HG03066 (cell line): Measurements from ENCODE around the gene CENPO.

ENCODE experiments used
- ATAC-seq: cut with Tn5 transposase; IDR thresholded peaks from one replicate; pipeline ENCODE4 v1.9.1; 2021; ENCODE audit warnings: low read depth; ENCODE audit not compliant: unreplicated experiment

The CENPO gene

DNA sequence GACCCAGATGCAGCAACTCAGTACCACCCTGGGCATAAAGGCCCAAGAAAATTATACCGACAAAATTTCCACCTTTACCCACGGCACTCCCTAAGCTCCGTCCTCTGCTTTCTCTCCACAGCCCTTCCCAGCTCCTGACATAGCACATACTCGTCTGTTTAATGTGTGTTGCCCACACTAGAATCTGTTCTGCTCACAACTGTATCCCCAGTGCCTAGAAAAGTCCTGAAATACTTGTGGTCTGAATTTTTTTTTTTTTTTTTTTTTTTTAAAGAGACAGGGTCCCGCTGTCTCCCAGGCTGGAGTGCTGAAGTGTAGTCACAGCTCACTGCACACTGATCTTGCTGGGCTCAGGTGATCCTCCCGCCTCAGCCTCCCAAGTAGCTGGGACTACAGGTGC is 64.5 kb downstream of the CENPO start:
- ATAC-seq: no peak

DNA sequence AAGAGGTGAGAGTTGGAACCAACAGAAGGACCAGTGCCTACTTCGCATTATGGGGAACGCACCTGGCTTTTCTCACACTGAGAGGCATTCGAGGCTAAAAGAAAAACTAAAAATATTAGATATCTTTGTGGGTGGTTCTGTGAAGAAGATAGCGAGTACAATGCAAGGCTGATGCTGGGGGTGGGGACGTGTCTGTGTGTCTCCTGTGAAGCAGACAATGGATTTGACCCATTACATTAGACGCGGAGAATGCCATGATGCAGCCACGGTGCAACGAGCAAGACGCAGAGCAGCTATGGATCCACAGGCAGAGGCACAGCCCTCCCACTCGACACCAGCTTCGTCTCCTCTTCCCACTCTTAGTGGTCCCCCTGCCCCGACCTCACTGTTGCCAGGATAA is 65.8 kb downstream of the CENPO start:
- no peak for ATAC-seq

DNA sequence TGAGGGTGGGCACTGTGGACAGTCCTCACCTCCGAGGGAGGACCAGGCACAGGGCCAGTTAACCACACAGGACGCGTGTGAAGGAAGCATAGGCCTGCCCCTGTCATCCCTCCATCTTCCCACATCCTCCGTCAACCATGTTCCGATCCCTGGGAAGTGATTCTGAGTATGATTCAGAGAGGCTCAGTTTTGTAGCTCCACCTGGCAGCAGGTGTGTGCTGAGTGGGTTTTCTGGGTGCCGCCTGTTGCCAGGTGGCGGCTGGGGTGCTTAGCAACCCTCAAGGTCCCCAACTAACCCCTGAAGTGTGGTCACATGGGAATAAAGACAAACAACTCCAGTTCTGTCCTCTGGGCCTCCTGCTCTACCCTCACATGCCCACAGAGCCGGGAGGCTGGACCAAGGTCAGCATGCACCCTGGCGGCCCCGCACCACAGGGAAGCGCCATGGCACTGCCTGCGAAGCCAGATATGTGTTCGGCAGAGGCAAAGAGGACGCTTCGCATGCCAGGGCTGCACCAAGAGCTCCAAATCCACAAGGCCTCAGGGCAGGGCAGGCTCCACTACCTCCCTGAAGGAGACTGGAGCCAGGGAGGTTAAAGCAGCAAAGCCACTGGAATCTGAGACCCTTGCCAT is 66.9 kb downstream of the CENPO start:
- ATAC-seq: no peak

DNA sequence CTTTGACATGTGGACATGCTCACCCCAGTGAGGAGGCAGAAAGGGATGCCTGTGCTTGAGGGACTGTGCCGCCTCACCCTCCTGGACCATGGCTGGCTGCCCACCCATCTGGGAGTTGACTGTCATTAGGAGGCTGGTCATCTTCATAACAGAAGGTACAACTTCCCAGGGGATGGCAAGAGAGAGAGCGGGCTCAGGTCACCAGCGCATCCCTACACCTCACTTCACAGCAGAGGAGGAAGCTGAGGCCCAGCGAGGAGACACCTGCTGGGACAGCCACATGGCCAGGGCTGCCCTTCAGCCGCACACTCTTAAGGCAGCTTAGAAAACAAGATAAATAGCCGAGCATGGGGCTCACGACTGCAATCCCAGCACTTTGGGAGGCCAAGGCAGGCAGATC is 67.4 kb downstream of the CENPO start:
- no peak for ATAC-seq

DNA sequence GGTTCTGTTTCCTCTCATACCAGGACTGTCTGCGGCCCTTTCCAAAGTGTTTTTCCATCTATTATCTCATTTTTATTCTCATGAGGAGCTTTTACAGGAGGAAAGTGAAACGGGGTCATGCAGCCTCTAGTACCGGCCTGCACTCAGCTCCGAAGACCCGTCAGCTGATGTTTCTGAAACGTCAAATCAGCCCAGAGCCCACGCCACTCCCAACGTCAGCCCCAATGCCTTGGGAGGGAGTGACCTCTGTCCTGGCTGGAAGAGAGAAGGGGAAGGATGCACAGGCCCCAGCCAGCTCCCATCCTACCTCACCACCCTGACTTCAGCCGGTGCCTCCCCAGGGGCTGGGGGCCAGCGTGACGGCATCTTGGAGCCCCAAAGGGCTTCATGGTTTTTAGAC is 68.3 kb downstream of the CENPO start:
- no peak for ATAC-seq

DNA sequence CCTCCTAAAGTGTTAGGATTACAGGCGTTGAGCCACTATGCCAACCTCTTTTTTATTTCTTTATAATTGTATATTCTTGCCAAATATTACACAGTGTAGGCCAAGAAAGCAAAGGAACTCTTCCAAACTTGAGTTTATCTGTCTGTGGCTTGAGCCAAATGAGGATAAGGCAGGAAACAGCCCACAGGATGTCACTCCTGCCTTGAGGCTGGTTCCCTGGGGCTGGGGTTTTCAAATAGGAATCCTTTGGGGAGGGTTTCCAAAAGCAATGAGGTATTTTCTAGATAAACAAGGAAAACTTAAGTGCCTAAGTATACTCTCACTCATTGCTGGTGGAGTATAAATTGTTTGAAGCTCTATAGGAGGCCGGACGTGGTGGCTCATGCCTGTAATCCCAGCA is 70.4 kb downstream of the CENPO start:
- ATAC-seq: no peak

DNA sequence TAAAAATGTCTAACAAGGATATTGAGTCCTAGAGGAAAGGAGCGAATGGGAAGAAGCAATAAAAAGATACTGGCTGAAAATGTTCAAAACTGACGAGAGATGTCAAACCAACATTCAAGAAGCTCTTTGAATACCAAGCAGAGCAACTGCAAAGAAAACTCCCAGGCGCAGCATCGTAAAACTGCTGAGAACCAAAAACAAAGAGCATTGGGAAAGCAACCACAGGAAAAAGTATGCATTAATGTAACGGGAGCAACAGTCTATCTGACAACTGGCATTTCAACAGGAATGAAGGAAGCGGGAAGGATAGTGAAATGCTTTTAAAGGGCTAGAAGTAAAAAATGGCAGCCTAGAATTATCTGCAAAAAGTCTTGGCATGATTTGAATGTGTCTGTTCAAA is 73.7 kb downstream of the CENPO start:
- no peak for ATAC-seq

DNA sequence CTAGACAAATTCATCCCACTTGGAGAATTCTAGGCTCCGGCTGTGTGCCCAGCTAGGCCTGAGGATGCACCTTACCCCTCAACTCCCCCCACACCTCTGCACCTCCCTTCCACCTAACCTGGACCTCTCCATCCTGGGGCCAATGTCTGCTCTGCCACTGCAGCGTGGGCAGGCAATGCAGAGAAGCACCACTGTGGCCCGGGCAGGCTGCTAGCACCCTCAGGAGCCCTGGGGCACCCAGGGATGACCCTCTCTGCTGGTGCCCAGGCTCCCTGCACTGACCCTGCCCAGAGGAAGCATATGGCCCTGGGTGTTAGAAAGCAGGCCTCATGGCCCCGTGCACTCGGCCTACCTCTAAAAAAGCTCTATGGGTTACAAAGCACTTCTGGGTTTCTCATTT is 77.2 kb downstream of the CENPO start:
- no peak for ATAC-seq

DNA sequence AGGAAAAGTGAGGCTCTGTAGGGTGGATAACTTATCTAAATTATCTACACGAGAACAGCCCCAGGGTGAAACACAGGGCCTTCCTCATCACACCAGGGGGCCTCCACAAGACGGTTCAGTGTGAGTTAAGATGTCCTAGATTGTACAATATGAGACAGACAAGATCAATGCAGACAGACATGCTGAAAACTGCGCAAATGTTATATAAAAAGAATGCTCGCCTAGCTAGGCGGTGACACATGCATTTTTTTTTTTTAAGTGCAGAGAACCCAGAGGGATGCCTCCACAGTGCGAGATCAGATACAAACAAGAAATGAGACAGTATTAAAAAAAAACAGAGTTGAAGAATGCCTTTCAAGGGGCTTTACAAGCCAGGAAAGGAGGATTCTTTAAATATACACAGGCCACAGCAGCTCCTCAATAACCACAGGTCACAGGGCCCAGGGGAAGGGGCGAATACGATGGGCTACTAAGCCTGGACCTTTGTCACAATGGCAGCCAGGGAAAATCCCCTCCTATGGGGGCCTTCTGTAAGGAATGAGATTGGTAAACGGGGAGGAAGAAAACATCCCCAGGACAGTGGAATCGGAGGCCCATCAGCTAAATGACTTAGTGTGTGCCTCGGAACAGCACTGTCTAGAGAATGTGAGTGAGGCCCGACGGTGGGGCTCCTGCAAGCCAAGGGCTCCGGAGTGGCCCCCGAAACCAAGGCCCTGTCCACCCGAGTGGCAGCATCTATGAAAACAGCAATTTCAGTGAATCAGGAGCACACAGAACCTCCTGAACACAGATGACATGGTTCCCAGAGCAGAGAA is 77.9 kb downstream of the CENPO start:
- no peak for ATAC-seq

DNA sequence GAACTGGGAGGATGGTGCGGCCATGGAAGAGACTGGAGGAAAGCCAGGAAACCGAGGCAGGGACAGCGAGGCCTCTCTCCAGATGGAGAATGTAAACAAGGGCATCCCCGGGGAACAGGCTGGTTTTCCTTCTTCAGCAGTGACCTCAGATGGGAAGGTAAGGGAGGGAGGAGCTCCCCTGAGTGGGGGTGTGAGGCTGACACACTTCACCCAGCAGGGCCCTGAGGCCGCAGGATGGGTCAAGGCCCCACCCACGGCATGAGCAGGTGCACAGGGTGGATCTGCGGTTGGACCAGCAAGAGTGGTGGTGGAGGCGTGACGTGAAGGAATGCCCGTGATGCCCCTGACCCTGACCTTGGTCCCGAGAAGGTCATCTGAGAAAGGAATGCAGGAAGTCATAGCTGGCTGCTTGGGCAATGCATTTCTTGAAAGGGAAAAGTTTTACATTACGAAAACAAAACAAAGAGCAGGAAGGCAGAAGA is 78.7 kb downstream of the CENPO start:
- no peak for ATAC-seq
